Activated CD4-positive, alpha-beta T cell treated with anti-CD3 and anti-CD28 coated beads for 4 hours (primary cell): ENCODE measurements around the gene ZNF846.
"Not testable (repeated sequence)": the region's sequence is repeated elsewhere in the genome, so short reads cannot be mapped to it uniquely, and the experiment has no call there.

Experiments used
- DNase-seq, 2 donors: peaks; one replicate each; pipeline ENCODE4 v3.0.0-alpha.2; 2020

Gene ZNF846

GRCh38 chr19:9782338-9782737, 13.8 kb upstream of the ZNF846 start:
- DNase-seq: no peak

- no peak for DNase-seq
These were observed 10.7 kb downstream of the ZNF846 start for GRCh38 chr19:9757544-9758501.

- DNase-seq: no peak
These were observed 15.7 kb downstream of the ZNF846 start for GRCh38 chr19:9752701-9753443.

- no peak for DNase-seq
These were observed 17.1 kb downstream of the ZNF846 start for GRCh38 chr19:9751446-9751845.

GRCh38 chr19:9741476-9742171, 26.9 kb downstream of the ZNF846 start:
- no peak for DNase-seq

GRCh38 chr19:9735986-9736385, 32.6 kb downstream of the ZNF846 start:
- DNase-seq: no peak

GRCh38 chr19:9730056-9730455, 38.5 kb downstream of the ZNF846 start:
- not testable (repeated sequence) for DNase-seq

GRCh38 chr19:9729162-9729561, 39.4 kb downstream of the ZNF846 start:
- DNase-seq: no peak

- DNase-seq: no peak
These were observed 40.9 kb downstream of the ZNF846 start for GRCh38 chr19:9727644-9728043.

GRCh38 chr19:9725508-9726201, 42.9 kb downstream of the ZNF846 start:
- DNase-seq: not testable (repeated sequence)

- no peak for DNase-seq
These were observed 44.4 kb downstream of the ZNF846 start for GRCh38 chr19:9724157-9724556.

GRCh38 chr19:9721861-9722260, 46.7 kb downstream of the ZNF846 start:
- DNase-seq: no peak

GRCh38 chr19:9720541-9720940, 48.0 kb downstream of the ZNF846 start:
- no peak for DNase-seq

GRCh38 chr19:9711815-9712214, 56.7 kb downstream of the ZNF846 start:
- no peak for DNase-seq

GRCh38 chr19:9709305-9709704, 59.2 kb downstream of the ZNF846 start:
- no peak for DNase-seq

- DNase-seq: no peak
These were observed 62.7 kb downstream of the ZNF846 start for GRCh38 chr19:9705836-9706235.

GRCh38 chr19:9702186-9702585, 66.4 kb downstream of the ZNF846 start:
- no peak for DNase-seq
